ENCODE measurements around the gene DIP2B.

Gene DIP2B

DNA sequence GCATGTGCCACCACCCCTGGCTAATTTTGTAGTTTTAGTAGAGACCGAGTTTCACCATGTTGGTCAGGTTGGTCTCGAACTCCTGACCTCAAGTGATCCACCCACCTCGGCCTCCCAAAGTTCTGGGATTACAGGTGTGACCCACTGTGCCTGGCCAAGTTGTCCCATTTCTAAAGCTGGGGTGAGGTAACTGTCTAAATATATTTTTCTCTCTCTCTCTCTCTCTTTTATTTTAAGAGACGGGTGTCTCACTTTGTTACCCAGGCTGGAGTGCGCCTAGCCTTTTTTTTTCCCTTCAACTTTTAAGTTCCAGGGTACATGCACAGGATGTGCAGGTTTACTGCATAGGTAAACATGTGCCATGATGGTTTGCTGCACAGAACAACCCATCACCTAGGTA is 267.7 kb downstream of the DIP2B start:
- H3K9me3 ChIP-seq (ENCODE audit: insufficient read depth, low read length), result no peaks in the 10 kb centered on the region
- no peaks in the 10 kb centered on the region for H4K20me1 ChIP-seq (ENCODE audit: low read depth, low read length)
- no peaks in the 10 kb centered on the region for H3F3A ChIP-seq (ENCODE audit: insufficient read depth)
- H3K79me2 ChIP-seq (ENCODE audit: insufficient read depth, low read length), result peaks cover 84% of the 10 kb centered on the region
- H3K27ac ChIP-seq (ENCODE audit: low read depth, low read length), result no peak overlapping the region
- no peak overlapping the region for H2AFZ ChIP-seq (ENCODE audit: low read depth, low read length, severe bottlenecking)
- H3K9me2 ChIP-seq (replicated peaks; ENCODE audit: insufficient read depth, low read length), result no peaks in the 10 kb centered on the region
- no peak overlapping the region for H3K4me2 ChIP-seq (ENCODE audit: low read depth, low read length, poor library complexity, severe bottlenecking)
- H3K36me3 ChIP-seq (ENCODE audit: low read length), result peaks cover 15% of the 10 kb centered on the region; the same call in 1 of the 2 replicates
- TF ChIP-seq, protein P1, sequence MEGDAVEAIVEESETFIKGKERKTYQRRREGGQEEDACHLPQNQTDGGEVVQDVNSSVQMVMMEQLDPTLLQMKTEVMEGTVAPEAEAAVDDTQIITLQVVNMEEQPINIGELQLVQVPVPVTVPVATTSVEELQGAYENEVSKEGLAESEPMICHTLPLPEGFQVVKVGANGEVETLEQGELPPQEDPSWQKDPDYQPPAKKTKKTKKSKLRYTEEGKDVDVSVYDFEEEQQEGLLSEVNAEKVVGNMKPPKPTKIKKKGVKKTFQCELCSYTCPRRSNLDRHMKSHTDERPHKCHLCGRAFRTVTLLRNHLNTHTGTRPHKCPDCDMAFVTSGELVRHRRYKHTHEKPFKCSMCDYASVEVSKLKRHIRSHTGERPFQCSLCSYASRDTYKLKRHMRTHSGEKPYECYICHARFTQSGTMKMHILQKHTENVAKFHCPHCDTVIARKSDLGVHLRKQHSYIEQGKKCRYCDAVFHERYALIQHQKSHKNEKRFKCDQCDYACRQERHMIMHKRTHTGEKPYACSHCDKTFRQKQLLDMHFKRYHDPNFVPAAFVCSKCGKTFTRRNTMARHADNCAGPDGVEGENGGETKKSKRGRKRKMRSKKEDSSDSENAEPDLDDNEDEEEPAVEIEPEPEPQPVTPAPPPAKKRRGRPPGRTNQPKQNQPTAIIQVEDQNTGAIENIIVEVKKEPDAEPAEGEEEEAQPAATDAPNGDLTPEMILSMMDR (IDR thresholded peaks at IDR 0.05; ENCODE audit: insufficient read depth, low read length, poor library complexity, severe bottlenecking), result no peak
- TF ChIP-seq EZH2phosphoT487 (conservative IDR thresholded peaks at IDR 0.05; ENCODE audit: low read length), result no peak
- H3K4me3 ChIP-seq (ENCODE audit: insufficient read depth, low read length, poor library complexity, severe bottlenecking), result no peak overlapping the region
- H3K9ac ChIP-seq (ENCODE audit: low read length), result no peak overlapping the region
- no peaks in the 10 kb centered on the region for H3K27me3 ChIP-seq (ENCODE audit: low read length)

DNA sequence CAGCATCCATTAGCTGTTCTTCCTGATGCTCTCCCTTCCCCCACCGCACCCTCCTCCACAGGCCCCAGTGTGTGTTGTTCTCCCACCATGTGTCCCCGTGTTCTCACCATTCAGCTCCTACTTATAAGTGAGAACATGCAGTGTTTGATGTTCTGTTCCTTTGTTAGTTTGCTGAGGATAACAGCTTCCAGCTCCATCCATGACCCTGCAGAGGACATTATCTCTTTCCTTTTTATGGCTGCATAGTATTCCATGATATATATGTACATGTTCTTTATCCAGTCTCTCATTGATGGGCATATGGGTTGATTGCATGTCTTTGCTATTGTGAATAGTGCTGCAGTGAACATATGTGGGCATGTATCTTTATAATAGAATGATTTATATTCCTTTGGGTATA is 268.1 kb downstream of the DIP2B start:
- Histone ChIP-seq H2AFZ (ENCODE audit: low read depth, low read length, severe bottlenecking) (no peak overlapping the region), H3K4me3 (ENCODE audit: insufficient read depth, low read length, poor library complexity, severe bottlenecking) (no peak overlapping the region), H3K36me3 (ENCODE audit: low read length) (peaks cover 15% of the 10 kb centered on the region; the same call in 1 of the 2 replicates), H3K9me2 (replicated peaks; ENCODE audit: insufficient read depth, low read length) (no peaks in the 10 kb centered on the region), H3K27me3 (ENCODE audit: low read length) (no peaks in the 10 kb centered on the region), H3F3A (ENCODE audit: insufficient read depth) (no peaks in the 10 kb centered on the region), H3K79me2 (ENCODE audit: insufficient read depth, low read length) (peaks cover 84% of the 10 kb centered on the region), H4K20me1 (ENCODE audit: low read depth, low read length) (no peaks in the 10 kb centered on the region), H3K9me3 (ENCODE audit: insufficient read depth, low read length) (no peaks in the 10 kb centered on the region), H3K27ac (ENCODE audit: low read depth, low read length) (no peak overlapping the region), H3K9ac (ENCODE audit: low read length) (no peak overlapping the region), H3K4me2 (ENCODE audit: low read depth, low read length, poor library complexity, severe bottlenecking) (no peak overlapping the region)
- TF ChIP-seq, protein P1 (IDR thresholded peaks at IDR 0.05; ENCODE audit: insufficient read depth, low read length, poor library complexity, severe bottlenecking), result no peak
- no peak for TF ChIP-seq EZH2phosphoT487 (conservative IDR thresholded peaks at IDR 0.05; ENCODE audit: low read length)

DNA sequence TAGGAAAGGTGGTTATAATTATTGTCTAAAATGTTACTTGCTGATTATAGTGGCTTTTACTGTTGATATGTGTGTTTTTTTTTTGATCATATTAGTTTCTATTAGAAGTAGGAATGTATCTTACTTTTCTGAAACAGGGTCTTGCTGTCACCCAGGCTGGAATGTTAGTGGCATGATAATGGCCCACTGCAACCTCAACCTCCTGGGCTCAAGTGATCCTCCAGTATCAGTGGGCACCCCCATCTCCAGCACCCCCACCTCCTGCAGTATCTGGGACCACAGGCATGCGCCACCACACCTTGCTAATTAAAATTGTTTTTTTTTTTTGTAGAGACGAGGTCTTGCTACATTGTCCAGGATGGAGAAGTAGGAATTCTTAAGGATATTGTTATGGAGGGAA is 270.5 kb downstream of the DIP2B start:
- TF ChIP-seq, protein P1 (IDR thresholded peaks at IDR 0.05; ENCODE audit: insufficient read depth, low read length, poor library complexity, severe bottlenecking), result no peak
- TF ChIP-seq EZH2phosphoT487 (conservative IDR thresholded peaks at IDR 0.05; ENCODE audit: low read length), result no peak
- Histone ChIP-seq H3K9me2 (replicated peaks; ENCODE audit: insufficient read depth, low read length) (no peaks in the 10 kb centered on the region), H3K9me3 (ENCODE audit: insufficient read depth, low read length) (no peaks in the 10 kb centered on the region), H3K79me2 (ENCODE audit: insufficient read depth, low read length) (peaks cover 83% of the 10 kb centered on the region), H3K27me3 (ENCODE audit: low read length) (no peaks in the 10 kb centered on the region), H3K27ac (ENCODE audit: low read depth, low read length) (no peak overlapping the region), H3K4me2 (ENCODE audit: low read depth, low read length, poor library complexity, severe bottlenecking) (no peak overlapping the region), H3F3A (ENCODE audit: insufficient read depth) (no peaks in the 10 kb centered on the region), H3K4me3 (ENCODE audit: insufficient read depth, low read length, poor library complexity, severe bottlenecking) (no peak overlapping the region), H4K20me1 (ENCODE audit: low read depth, low read length) (no peaks in the 10 kb centered on the region), H2AFZ (ENCODE audit: low read depth, low read length, severe bottlenecking) (no peak overlapping the region), H3K9ac (ENCODE audit: low read length) (no peak overlapping the region), H3K36me3 (ENCODE audit: low read length) (peaks cover 4% of the 10 kb centered on the region; the same call in 1 of the 2 replicates)

Measured in SU-DHL-6 (cell line).